HG03039 (cell line): Measurements from ENCODE around the gene MSH5.
"Not testable (repeated sequence)": the region's sequence is repeated elsewhere in the genome, so short reads cannot be mapped to it uniquely, and the experiment has no call there.

Experiments
- ATAC-seq: cut with Tn5 transposase; IDR thresholded peaks from one replicate; pipeline ENCODE4 v1.9.1; 2021; ENCODE audit warnings: mild to moderate bottlenecking, moderate library complexity; ENCODE audit not compliant: unreplicated experiment

Gene MSH5

GRCh38 chr6:31776989-31777666, 37.3 kb downstream of the MSH5 start, which contains the start of gene VWA7:
Gene VWA7 (minus strand): TSS chr6:31777328. CDS start chr6:31776779, 549 bp downstream.
- ATAC-seq, result peak; percentile 36

GRCh38 chr6:31777667-31778050, 37.9 kb downstream of the MSH5 start:
- no peak for ATAC-seq

GRCh38 chr6:31778193-31778592, 38.4 kb downstream of the MSH5 start:
- no peak for ATAC-seq

- ATAC-seq, result no peak
Measured at GRCh38 chr6:31778999-31779885, 39.4 kb downstream of the MSH5 start.

GRCh38 chr6:31779908-31780307, 40.1 kb downstream of the MSH5 start:
- no peak for ATAC-seq

- no peak for ATAC-seq
Measured at GRCh38 chr6:31780507-31781243, 40.9 kb downstream of the MSH5 start.

- ATAC-seq, result no peak
Measured at GRCh38 chr6:31781244-31782125, 41.7 kb downstream of the MSH5 start.

GRCh38 chr6:31782126-31782855, 42.5 kb downstream of the MSH5 start:
- ATAC-seq, result no peak

- ATAC-seq, result no peak
Measured at GRCh38 chr6:31784098-31784925, 44.5 kb downstream of the MSH5 start.

- no peak for ATAC-seq
Measured at GRCh38 chr6:31785475-31785874, 45.7 kb downstream of the MSH5 start.

GRCh38 chr6:31791324-31792089, 51.7 kb downstream of the MSH5 start:
- ATAC-seq, result no peak

GRCh38 chr6:31792090-31792374, 52.2 kb downstream of the MSH5 start:
- no peak for ATAC-seq

GRCh38 chr6:31792761-31793171, 53.0 kb downstream of the MSH5 start:
- ATAC-seq, result no peak

GRCh38 chr6:31793927-31794245, 54.1 kb downstream of the MSH5 start:
- not testable (repeated sequence) for ATAC-seq

GRCh38 chr6:31794294-31794865, 54.6 kb downstream of the MSH5 start:
- no peak for ATAC-seq

- ATAC-seq, result peak; percentile 6
Measured at GRCh38 chr6:31794866-31795615, 55.2 kb downstream of the MSH5 start.

- ATAC-seq, result peak; percentile 68
Measured at GRCh38 chr6:31795616-31796298, 56.0 kb downstream of the MSH5 start, which contains the start of gene VARS1. Gene VARS1 (minus strand): TSS chr6:31795752. CDS start chr6:31795217, 535 bp downstream.
